GM10266 (cell line): Measurements from ENCODE around the gene PYROXD2.
A peak's percentile ranks its signal among the peaks of the same experiment; 100 is the strongest.

Source experiments
- DNase-seq: peaks from one replicate; pipeline ENCODE4 v3.0.0; 2012; ENCODE audit errors: extremely low spot score
- TF ChIP-seq, protein P1 (sequence below): IDR thresholded peaks from 2 replicates; pipeline ENCODE4 v1.5.1; 2012; ENCODE audit warnings: mild to moderate bottlenecking, low read depth; ENCODE audit not compliant: control insufficient read depth, insufficient read depth; ENCODE audit errors: missing control alignments

The PYROXD2 gene

DNA sequence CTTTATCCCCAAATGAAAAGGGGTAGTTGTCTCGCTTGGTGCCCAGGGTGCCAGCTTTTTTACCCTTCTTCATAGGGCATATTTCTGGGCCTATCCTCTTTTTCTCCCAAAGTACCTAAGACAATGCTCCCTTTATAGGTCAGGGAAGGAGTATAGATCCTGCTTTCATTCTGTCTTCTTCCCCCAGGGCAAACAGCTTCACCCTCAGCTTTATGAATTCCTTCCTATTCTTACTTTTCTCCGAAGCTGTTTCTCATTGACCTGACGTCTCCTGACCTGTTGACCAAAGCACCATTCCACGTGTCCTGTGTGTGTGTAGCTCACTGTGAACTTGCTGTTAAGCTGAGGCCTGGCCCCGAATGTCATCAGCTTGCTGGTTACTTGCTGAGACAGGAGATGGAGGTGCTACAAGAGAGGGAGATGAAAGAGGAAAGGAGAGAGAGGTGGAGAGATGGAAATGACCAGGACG is 48.9 kb downstream of the PYROXD2 start:
- no peak for DNase-seq
- TF ChIP-seq, protein P1, sequence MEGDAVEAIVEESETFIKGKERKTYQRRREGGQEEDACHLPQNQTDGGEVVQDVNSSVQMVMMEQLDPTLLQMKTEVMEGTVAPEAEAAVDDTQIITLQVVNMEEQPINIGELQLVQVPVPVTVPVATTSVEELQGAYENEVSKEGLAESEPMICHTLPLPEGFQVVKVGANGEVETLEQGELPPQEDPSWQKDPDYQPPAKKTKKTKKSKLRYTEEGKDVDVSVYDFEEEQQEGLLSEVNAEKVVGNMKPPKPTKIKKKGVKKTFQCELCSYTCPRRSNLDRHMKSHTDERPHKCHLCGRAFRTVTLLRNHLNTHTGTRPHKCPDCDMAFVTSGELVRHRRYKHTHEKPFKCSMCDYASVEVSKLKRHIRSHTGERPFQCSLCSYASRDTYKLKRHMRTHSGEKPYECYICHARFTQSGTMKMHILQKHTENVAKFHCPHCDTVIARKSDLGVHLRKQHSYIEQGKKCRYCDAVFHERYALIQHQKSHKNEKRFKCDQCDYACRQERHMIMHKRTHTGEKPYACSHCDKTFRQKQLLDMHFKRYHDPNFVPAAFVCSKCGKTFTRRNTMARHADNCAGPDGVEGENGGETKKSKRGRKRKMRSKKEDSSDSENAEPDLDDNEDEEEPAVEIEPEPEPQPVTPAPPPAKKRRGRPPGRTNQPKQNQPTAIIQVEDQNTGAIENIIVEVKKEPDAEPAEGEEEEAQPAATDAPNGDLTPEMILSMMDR = no peak

DNA sequence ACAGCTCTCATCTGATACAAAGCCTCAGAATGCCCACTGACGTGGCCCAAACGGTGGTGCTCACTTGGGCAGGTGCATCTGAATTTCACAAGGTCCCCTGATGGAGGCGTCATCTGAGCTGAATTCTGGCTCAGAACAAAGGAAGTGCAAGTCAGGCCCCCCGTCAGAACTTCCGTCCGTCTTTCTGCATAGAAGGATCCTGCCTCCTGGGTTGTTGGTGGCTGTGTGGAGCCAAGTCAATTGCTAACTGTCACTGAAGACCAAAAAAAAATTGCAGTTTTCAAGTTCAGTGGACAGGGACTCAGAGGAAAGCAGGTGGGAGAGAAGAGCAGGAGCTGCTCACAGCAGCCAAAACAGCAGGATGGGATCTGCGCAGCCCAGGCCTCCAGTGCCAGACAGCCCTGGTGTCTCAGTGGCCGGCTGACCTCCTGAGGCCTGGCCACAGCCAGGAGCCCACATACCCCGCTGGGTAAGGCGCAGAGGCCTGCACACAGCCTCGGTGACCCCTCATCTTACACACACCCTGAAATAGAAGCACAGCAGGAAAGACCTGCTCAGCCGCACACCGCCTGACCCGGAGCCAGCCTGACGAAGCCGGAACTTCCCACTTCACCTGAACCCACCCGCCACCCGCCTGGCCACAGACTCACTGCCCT is 49.4 kb downstream of the PYROXD2 start:
- TF ChIP-seq, protein P1 = no peak
- no peak for DNase-seq

DNA sequence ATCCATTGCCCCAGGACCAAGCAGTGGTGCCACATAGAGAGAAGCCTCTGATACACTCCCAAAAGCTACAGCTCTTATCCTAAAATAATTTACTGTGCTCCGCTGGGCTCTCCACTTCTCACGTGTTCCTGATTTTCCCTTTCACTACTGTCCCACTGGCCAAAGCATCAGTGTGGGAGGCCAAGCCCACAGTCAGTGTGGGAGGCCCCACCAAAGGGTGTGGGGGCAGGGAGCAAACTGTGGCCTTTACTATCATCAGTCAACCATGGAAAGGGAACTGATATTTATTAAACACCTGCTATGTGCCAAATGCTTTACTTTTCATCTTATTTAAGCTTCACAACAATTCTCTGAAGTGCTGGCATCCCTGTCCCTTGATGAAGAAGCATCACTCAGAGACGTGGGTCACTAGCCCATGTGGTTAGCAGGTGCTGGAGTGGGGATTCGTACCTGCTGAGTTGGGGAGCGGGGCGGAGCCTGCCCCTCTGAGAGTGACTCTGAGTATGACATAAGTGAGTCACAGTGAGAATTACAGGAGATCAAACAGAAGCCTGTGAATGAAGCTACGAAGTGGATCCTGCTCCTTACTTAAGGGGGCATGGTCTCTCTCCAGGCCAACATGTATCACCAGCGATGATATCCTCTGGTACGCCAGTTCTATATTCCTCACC is 50.4 kb downstream of the PYROXD2 start:
- no peak for DNase-seq
- TF ChIP-seq, protein P1 = no peak

DNA sequence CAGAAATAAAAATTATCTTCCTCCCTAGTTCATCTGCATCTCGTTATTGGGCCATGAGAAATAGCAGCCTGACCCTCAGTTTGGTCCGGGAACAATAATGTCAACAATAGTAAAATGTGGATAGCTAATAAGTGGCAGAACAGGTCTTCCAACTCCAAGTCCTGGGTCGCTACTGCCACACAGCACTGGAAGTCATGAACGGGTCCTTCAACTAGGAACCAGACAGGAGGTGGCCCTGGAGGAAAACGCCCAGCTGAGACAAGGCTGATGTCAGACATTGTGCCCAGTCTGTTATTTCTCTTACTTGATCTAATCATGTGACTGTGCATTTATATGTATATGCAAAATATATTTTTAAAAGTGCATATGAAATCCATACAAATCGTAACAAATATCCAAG is 51.8 kb downstream of the PYROXD2 start:
- no peak for DNase-seq
- TF ChIP-seq, protein P1 = no peak

DNA sequence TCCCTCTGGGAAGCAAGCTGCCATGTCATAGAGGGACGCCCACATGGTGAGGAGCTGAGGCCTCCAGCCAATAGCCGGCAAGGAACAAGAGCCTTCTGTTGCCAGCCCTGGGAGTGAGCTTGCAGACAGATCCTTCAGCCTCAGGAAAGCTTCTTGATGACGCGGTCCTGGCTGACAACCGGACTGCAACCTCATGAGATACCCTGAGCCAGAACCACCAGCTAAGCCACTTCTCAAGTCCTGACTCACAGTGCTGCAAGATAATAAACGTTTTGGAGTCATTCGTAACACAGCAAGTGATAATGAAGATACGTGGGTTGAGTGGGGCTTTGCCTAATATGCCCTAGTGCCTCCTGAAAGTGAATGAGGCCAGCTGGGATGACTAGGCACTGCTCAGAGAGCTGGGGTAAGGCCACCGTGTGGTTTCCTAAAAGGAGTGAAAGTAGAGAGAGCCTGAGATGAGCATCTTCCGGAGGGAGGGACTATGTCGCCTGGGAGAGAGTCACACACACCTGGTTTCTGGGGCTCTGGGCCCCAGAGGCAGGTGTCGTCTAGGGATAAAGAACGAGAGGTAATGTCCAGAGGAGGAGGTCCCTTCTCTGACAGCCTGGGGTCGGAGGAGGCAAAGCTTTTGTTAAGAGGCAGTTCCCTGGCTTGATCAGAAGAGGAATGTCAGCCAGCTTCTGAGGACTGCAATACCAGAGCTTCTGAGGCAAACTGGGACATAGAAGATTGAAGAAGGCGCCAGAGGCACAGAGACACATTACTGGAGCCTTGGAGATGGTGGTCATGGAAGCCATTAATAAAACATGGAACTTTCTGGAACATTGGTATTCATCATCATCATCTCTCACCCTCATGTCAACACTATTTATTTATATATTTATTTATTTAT is 53.6 kb downstream of the PYROXD2 start:
- TF ChIP-seq, protein P1 = no peak
- peak; percentile 33 for DNase-seq

DNA sequence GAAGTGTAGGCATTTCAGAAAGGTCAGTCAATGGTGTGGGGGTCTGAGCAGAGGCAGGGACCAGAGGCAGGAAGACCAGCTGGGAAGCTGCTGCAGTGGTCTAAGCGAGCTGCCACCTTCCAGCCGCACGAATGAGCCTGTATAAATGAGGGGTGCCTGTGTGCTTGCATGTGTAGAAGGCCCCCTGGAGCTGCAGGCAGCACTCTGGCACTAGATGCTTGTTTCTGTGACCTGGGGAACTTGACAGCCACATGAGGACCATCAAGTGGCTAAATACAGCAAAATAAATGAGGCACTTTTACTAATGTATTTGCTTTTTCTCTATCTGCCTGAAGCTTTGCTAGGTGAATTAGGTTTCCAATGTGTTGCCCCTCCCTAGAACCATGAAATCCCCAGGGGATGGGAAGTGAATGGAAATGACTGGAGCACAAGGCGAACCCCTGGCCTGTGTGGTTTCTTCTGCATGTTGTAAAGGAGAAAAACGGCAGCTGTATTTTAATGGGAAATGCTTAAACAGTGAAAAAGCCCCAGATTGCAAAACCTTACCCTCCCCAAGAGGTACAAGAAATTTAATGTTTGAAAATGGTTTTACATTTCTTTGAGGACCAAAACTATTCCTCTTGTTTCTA is 57.7 kb downstream of the PYROXD2 start:
- DNase-seq = no peak
- TF ChIP-seq, protein P1 = no peak
